Transverse colon (tissue), 4 donors: ENCODE data around the gene UBIAD1.

Experiments
- CTCF ChIP-seq, 5 experiments: fragments of 200-600 bp in 3 of 5; fragments of 450-650 bp in 2 of 5; sonication (generic) in 3 of 5; IDR thresholded peaks; 1 replicate in 2 of 5; 2 replicates in 3 of 5; pipeline ENCODE4 v1.5.1; 2016 to 2017; ENCODE audit warnings: antibody characterized with exemption in 5 of 5, inconsistent platforms in 3 of 5, mild to moderate bottlenecking in 2 of 5, moderate library complexity in 1 of 5
- EP300 ChIP-seq: sonication (generic); formaldehyde crosslinking; IDR thresholded peaks from one replicate; pipeline ENCODE4 v1.6.1; 2017; ENCODE audit warnings: antibody characterized with exemption, low read depth
- POLR2AphosphoS5 ChIP-seq, 3 donors: sonication (generic); formaldehyde crosslinking; IDR thresholded peaks; one replicate each; pipeline ENCODE4 v1.6.1; 2016; ENCODE audit warnings: antibody characterized with exemption in 3 of 3

DNA sequence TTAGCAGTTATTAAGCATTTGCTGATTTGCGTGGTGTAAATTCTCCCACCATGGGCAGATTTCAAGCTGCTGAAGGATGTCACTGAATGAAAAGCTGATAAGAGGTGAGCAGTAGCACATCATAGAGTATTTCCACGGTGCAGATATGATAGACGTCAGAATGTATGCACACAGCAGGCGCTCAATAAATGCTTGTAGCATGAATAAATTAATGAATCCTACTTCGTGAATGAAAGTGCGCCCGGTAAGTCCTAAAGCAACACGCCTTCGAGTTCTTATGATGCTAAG lies 510 bp upstream of the UBIAD1 start:
- TF ChIP-seq EP300 (no peak), CTCF (IDR thresholded peaks at IDR 0.05) (no peak), POLR2AphosphoS5 (IDR thresholded peaks at IDR 0.05) (no peak)
